A673 (cell line): ENCODE results near the gene PCBP2. TPM values are rescaled to one million over a fixed set of nuclear protein-coding genes. Genes with fewer than 3 reads are reported as not detected.
A peak's percentile ranks its signal among the peaks of the same experiment; 100 is the strongest.

Experiments used
- BruUV-seq: library from RNA; stranded (reverse); fragments of 400-500 nt; replicated peaks from 2 replicates; lab custom pipeline; 2021; lab: Mats Ljungman, UMichigan
- CTCF ChIA-PET: fragments of 300-600 bp; sonication (Branson Sonifier 250); formaldehyde crosslinking; loops from one replicate; lab custom pipeline; 2022; ENCODE audit warnings: antibody characterized with exemption; lab: Charles Lee
- POLR2A ChIA-PET: fragments of 300-600 bp; sonication (Branson Sonifier 250); formaldehyde crosslinking; loops from one replicate; lab custom pipeline; 2022; ENCODE audit warnings: antibody characterized with exemption; ENCODE audit not compliant: low non-redundant PET; lab: Charles Lee
- DNase-seq: peaks from one replicate; pipeline ENCODE4 v3.0.0-alpha.2; 2015; ENCODE audit warnings: low spot score
- H3K27ac ChIP-seq: fragments of 200-600 bp; sonication (generic); 2 replicates; pipeline ENCODE4 v1.5.1; 2016; ENCODE audit warnings: mixed run types, low read depth, mild to moderate bottlenecking, mixed read lengths, antibody characterized with exemption, low read length; ENCODE audit not compliant: poor library complexity, severe bottlenecking
- H3K27me3 ChIP-seq: fragments of 200-600 bp; sonication (generic); replicated peaks from 2 replicates; pipeline ENCODE4 v1.6.1; 2017; ENCODE audit warnings: mixed run types, low read depth, mild to moderate bottlenecking, mixed read lengths, antibody characterized with exemption, low read length; ENCODE audit not compliant: insufficient read depth, poor library complexity
- H3K36me3 ChIP-seq: fragments of 200-600 bp; sonication (generic); 2 replicates; pipeline ENCODE4 v1.6.1; 2016; ENCODE audit warnings: mixed run types, mild to moderate bottlenecking, mixed read lengths, antibody characterized with exemption, low read length; ENCODE audit not compliant: insufficient read depth, poor library complexity, severe bottlenecking
- H3K4me1 ChIP-seq: fragments of 200-600 bp; sonication (generic); 2 replicates; pipeline ENCODE4 v1.6.1; 2017; ENCODE audit warnings: mixed run types, mild to moderate bottlenecking, mixed read lengths, antibody characterized with exemption, low read length; ENCODE audit not compliant: insufficient read depth, poor library complexity, severe bottlenecking
- H3K4me3 ChIP-seq: fragments of 200-600 bp; sonication (generic); 2 replicates; pipeline ENCODE4 v1.5.1; 2016; ENCODE audit warnings: low read depth, mixed run types, mild to moderate bottlenecking, mixed read lengths, low read length; ENCODE audit not compliant: poor library complexity, severe bottlenecking
- H3K9me3 ChIP-seq: fragments of 200-600 bp; sonication (generic); 2 replicates; pipeline ENCODE4 v1.6.1; 2016; ENCODE audit warnings: mixed run types, low read depth, mild to moderate bottlenecking, mixed read lengths, antibody characterized with exemption, low read length; ENCODE audit not compliant: poor library complexity, severe bottlenecking
- CTCF ChIP-seq: fragments of 300-800, 200-600 bp; sonication (generic); conservative IDR thresholded peaks from 2 replicates; pipeline ENCODE4 v1.5.1; 2017; ENCODE audit warnings: low read depth, mild to moderate bottlenecking, antibody characterized with exemption, low read length, moderate library complexity, mixed read lengths
- EZH2 ChIP-seq: fragments of 200-600 bp; sonication (generic); IDR thresholded peaks from 2 replicates; pipeline ENCODE4 v1.6.1; 2017; ENCODE audit warnings: borderline replicate concordance, low read depth, mild to moderate bottlenecking, mixed read lengths, antibody characterized with exemption, low read length; ENCODE audit not compliant: poor library complexity, severe bottlenecking
- intact Hi-C: fragments of 100-400 bp; cut with micrococcal nuclease; formaldehyde crosslinking; loops from one replicate; pipeline ENCODE4 v1.10.0; 2022; ENCODE audit not compliant: unreplicated experiment
- total RNA-seq: library from RNA; stranded (reverse); gene quantifications from 2 replicates; pipeline ENCODE4 v1.2.3, GENCODE V29; 2021

The PCBP2 gene
- total RNA-seq, 1 experiment from 2014 or later, result 1,215 TPM

- intact Hi-C loops, result loop anchor here (10.0 kb wide), 1 partner anchor 772 kb away; no protein-coding TSS in a partner anchor
- ChIA-PET CTCF (no interaction called here), POLR2A (no interaction called here)
- Histone ChIP-seq H3K4me3 (peak overlapping the region; percentile 54), H3K27ac (peak overlapping the region; percentile 98), H3K27me3 (no peaks in the 10 kb centered on the region), H3K36me3 (peaks cover 33% of the 10 kb centered on the region), H3K9me3 (no peaks in the 10 kb centered on the region), H3K4me1 (peaks cover 36% of the 10 kb centered on the region)
- TF ChIP-seq CTCF (no peak), EZH2 (no peak)
- DNase-seq, result no peak
- BruUV-seq, result no TSS peak
Observed at GRCh38 chr12:53502983-53503728, 51.3 kb downstream of the PCBP2 start.

- Histone ChIP-seq H3K36me3 (peaks cover 33% of the 10 kb centered on the region), H3K9me3 (no peaks in the 10 kb centered on the region), H3K27me3 (no peaks in the 10 kb centered on the region), H3K27ac (peak overlapping the region; percentile 98), H3K4me3 (no peak overlapping the region), H3K4me1 (peaks cover 29% of the 10 kb centered on the region)
- ChIA-PET CTCF (no interaction called here), POLR2A (no interaction called here)
- DNase-seq, result no peak
- TF ChIP-seq CTCF (no peak), EZH2 (no peak)
- intact Hi-C loops, result loop anchor here (10.0 kb wide), 1 partner anchor 771 kb away; no protein-coding TSS in a partner anchor
- BruUV-seq, result no TSS peak
Observed at GRCh38 chr12:53504004-53504920, 52.4 kb downstream of the PCBP2 start.

GRCh38 chr12:53505086-53505485 is 53.2 kb downstream of the PCBP2 start:
- Histone ChIP-seq H3K9me3 (no peaks in the 10 kb centered on the region), H3K4me3 (no peak overlapping the region), H3K36me3 (peaks cover 33% of the 10 kb centered on the region), H3K27ac (no peak overlapping the region), H3K27me3 (no peaks in the 10 kb centered on the region), H3K4me1 (peaks cover 26% of the 10 kb centered on the region)
- intact Hi-C loops, result loop anchor here (10.0 kb wide), 1 partner anchor 770 kb away; no protein-coding TSS in a partner anchor
- no peak for DNase-seq
- TF ChIP-seq CTCF, result no peak
- TF ChIP-seq EZH2, result no peak
- ChIA-PET CTCF (no interaction called here), POLR2A (no interaction called here)
- BruUV-seq, result no TSS peak
